SU-DHL-6 (cell line): ENCODE data around the gene ZFYVE19.

Experiments
- H2AFZ ChIP-seq: fragments of 200-600 bp; sonication (generic); 2 replicates; pipeline ENCODE4 v1.6.1; 2014; ENCODE audit warnings: low read depth, mild to moderate bottlenecking, moderate library complexity, mixed read lengths, antibody characterized with exemption, low read length; ENCODE audit not compliant: severe bottlenecking
- H3F3A ChIP-seq: fragments of 200-600 bp; shearing (Covaris generic); 2 replicates; pipeline ENCODE4 v1.6.0; 2016; ENCODE audit warnings: antibody characterized with exemption, mild to moderate bottlenecking; ENCODE audit not compliant: insufficient read depth
- H3K27ac ChIP-seq: fragments of 200-600 bp; sonication (generic); 2 replicates; pipeline ENCODE4 v1.5.1; 2016; ENCODE audit warnings: low read depth, mild to moderate bottlenecking, low read length, moderate library complexity, mixed read lengths
- H3K27me3 ChIP-seq: fragments of 200-600 bp; sonication (generic), shearing (Covaris generic); 2 replicates; pipeline ENCODE4 v1.6.0; 2014; ENCODE audit warnings: mild to moderate bottlenecking, low read length
- H3K36me3 ChIP-seq: fragments of 200-600 bp; sonication (generic); 2 replicates; pipeline ENCODE4 v1.6.1; 2014; ENCODE audit warnings: mild to moderate bottlenecking, low read length, mixed read lengths
- H3K4me2 ChIP-seq: fragments of 300-600, 200-600 bp; shearing (Covaris generic), sonication (generic); 2 replicates; pipeline ENCODE4 v1.6.0; 2014; ENCODE audit warnings: low read length, low read depth, mild to moderate bottlenecking; ENCODE audit not compliant: poor library complexity, severe bottlenecking
- H3K4me3 ChIP-seq: fragments of 200-600 bp; sonication (generic); 2 replicates; pipeline ENCODE4 v1.5.1; 2014; ENCODE audit warnings: antibody characterized with exemption, low read length, mild to moderate bottlenecking, mixed read lengths; ENCODE audit not compliant: insufficient read depth, poor library complexity, severe bottlenecking
- H3K79me2 ChIP-seq: fragments of 200-600 bp; sonication (generic); 2 replicates; pipeline ENCODE4 v1.6.1; 2014; ENCODE audit warnings: mild to moderate bottlenecking, low read length, moderate library complexity; ENCODE audit not compliant: insufficient read depth
- H3K9ac ChIP-seq: fragments of 200-600 bp; sonication (generic); 2 replicates; pipeline ENCODE4 v1.7.0; 2014; ENCODE audit warnings: mild to moderate bottlenecking, low read length
- H3K9me2 ChIP-seq: fragments of 200-600 bp; sonication (generic); replicated peaks from 2 replicates; pipeline ENCODE4 v1.6.1; 2014; ENCODE audit warnings: low read length; ENCODE audit not compliant: insufficient read depth
- H3K9me3 ChIP-seq: fragments of 200-600 bp; sonication (generic); 2 replicates; pipeline ENCODE4 v1.6.1; 2014; ENCODE audit warnings: low read length, mixed read lengths; ENCODE audit not compliant: insufficient read depth
- H4K20me1 ChIP-seq: fragments of 200-600 bp; sonication (generic); 2 replicates; pipeline ENCODE4 v1.6.1; 2014; ENCODE audit warnings: low read depth, mild to moderate bottlenecking, antibody characterized with exemption, low read length, moderate library complexity, mixed read lengths
- EZH2phosphoT487 ChIP-seq: fragments of 200-600 bp; sonication (generic), shearing (Covaris generic); conservative IDR thresholded peaks from 2 replicates; pipeline ENCODE4 v1.6.1; 2018; ENCODE audit warnings: mild to moderate bottlenecking, antibody characterized with exemption, low read length, moderate library complexity, mixed read lengths
- TF ChIP-seq, protein P1 (sequence below): fragments of 200-600 bp; sonication (generic); IDR thresholded peaks from one replicate; pipeline ENCODE4 v1.5.1; 2017; ENCODE audit warnings: antibody characterized with exemption, mild to moderate bottlenecking, low read length, moderate library complexity; ENCODE audit not compliant: insufficient read depth, poor library complexity, severe bottlenecking

The ZFYVE19 gene

DNA sequence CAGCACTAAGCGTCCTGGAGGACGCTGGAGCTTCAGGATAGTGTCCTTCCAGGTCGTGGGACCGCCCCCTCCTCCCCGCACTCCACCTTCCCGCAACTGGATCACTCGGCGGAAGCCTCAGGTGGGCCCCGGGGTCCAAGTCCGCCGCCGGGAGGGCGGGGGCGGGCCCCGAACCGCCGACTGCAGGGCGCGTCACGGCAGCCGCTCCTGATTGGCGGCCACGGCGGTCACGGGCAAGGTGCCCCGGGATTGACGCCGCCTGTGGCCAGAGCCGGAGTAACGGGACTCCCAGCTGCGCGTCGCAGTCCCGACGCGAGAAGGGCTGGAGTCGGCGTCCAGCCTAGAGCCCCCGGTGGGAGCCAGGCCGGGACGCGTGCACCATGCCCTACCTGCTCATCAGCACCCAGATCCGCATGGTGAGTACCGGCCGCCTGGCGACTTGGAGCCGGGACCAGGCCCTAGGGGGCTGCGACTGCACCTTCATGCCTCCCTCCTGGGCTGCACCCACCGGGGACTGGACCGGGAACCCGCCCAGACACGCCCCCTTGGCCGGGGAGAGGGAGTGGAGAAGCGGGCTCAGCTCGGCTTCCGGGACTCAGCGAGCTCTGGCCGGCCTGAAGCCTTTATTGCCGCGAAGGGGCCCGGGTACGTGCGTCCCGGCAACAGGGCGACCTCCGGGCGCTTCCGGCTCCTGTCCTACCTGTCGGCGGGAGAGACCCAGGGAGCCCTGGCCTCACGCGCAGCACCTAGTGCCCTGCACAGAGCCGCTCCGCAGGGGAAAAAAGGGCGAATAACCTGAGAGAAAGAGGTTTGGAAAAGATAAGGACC is 42.9 kb upstream of the ZFYVE19 start, which contains the start of gene GCHFR:
Gene GCHFR, plus strand, starts transcription at position 268 of the 828 bp plus-strand sequence. Its CDS starts 113 bp downstream, at position 381.
- H3K27ac ChIP-seq: peak within 1 kb of the TSS; percentile 84

DNA sequence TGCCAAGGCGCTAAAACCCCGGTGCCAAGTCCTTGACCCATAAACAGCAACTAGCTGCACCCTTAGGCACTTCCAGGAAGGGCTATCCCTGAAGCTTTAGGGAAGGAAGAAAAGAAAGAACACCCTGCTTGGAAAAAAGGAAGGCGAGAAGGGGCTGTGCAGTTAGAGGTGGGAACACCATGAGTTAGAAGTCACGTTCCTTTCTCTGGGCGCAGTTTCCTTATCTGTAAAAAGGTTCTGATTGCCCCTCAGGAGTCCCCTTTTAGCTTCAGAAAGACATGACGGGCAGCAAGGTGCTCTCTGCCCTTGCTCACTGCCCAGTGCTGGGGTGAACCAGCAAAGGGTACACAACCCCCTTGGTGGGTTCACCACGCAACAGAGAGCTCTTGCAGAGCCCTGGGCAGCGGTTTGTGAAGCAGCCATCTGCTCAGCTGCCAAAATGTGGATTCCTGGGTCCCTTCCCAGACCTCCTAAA is 42.2 kb upstream of the ZFYVE19 start:
- H3K9me3 ChIP-seq: no peaks in the 10 kb centered on the region
- H3K27me3 ChIP-seq: no peaks in the 10 kb centered on the region
- H3K36me3 ChIP-seq: no peaks in the 10 kb centered on the region
- H3K79me2 ChIP-seq: no peaks in the 10 kb centered on the region
- TF ChIP-seq, protein P1, sequence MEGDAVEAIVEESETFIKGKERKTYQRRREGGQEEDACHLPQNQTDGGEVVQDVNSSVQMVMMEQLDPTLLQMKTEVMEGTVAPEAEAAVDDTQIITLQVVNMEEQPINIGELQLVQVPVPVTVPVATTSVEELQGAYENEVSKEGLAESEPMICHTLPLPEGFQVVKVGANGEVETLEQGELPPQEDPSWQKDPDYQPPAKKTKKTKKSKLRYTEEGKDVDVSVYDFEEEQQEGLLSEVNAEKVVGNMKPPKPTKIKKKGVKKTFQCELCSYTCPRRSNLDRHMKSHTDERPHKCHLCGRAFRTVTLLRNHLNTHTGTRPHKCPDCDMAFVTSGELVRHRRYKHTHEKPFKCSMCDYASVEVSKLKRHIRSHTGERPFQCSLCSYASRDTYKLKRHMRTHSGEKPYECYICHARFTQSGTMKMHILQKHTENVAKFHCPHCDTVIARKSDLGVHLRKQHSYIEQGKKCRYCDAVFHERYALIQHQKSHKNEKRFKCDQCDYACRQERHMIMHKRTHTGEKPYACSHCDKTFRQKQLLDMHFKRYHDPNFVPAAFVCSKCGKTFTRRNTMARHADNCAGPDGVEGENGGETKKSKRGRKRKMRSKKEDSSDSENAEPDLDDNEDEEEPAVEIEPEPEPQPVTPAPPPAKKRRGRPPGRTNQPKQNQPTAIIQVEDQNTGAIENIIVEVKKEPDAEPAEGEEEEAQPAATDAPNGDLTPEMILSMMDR: no peak
- TF ChIP-seq EZH2phosphoT487: no peak
- H3K4me2 ChIP-seq: peak overlapping the region; percentile 74
- H3K9ac ChIP-seq: peak overlapping the region; percentile 81
- H3F3A ChIP-seq: peaks cover 45% of the 10 kb centered on the region
- peak overlapping the region; percentile 84 for H3K27ac ChIP-seq
- no peaks in the 10 kb centered on the region for H4K20me1 ChIP-seq
- no peaks in the 10 kb centered on the region for H3K9me2 ChIP-seq
- peak overlapping the region; percentile 42 for H2AFZ ChIP-seq
- H3K4me3 ChIP-seq: peak overlapping the region; percentile 67

More for the DNA sequence above, 42.9 kb upstream of the ZFYVE19 start, which contains the start of gene GCHFR:
- Histone ChIP-seq H3K9me2 (no peaks in the 10 kb centered on the region), H4K20me1 (no peaks in the 10 kb centered on the region), H3K9me3 (no peaks in the 10 kb centered on the region), H3K79me2 (no peaks in the 10 kb centered on the region), H2AFZ (peak within 1 kb of the TSS; percentile 42), H3K36me3 (no peaks in the 10 kb centered on the region), H3K27me3 (no peaks in the 10 kb centered on the region), H3F3A (peaks cover 38% of the 10 kb centered on the region), H3K4me2 (peak within 1 kb of the TSS; percentile 74), H3K4me3 (peak within 1 kb of the TSS; percentile 67), H3K9ac (peak within 1 kb of the TSS; percentile 81)
- TF ChIP-seq, protein P1: no peak
- no peak for TF ChIP-seq EZH2phosphoT487

DNA sequence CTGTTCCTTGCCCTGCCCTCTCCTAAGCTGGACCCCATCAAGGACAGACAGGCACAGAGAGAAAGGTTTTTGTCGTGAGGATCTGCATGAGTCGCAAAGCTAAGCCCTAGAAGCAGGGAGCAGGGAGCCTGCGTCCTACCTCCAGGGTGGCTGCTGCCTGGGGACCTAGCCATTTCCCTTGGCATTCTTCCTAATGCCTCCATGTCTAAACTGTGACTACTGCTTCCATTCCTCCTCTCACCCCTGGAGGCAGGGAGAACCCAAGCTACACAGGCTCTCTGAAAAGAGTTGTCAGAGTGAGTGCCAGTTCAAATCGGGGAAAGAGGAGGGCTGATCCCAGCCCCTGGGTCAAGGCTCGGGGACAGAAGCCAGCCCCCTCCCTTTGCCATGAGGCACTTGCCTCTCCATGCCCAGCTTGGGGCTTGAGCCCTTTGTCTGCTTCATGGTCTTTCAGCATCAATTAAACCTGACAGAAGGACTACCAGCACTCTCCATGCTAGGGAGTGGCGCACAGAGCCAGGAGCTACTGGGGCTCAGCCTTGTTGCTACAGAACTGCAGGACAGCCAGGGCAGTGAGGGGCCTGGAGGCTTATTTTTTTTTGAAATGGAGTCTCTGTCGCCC is 40.6 kb upstream of the ZFYVE19 start:
- Histone ChIP-seq H3K4me3 (no peak overlapping the region), H3K4me2 (no peak overlapping the region), H3K9me3 (no peaks in the 10 kb centered on the region), H2AFZ (no peak overlapping the region), H4K20me1 (no peaks in the 10 kb centered on the region), H3K27ac (peak overlapping the region; percentile 84), H3K36me3 (no peaks in the 10 kb centered on the region), H3K27me3 (no peaks in the 10 kb centered on the region), H3K9me2 (no peaks in the 10 kb centered on the region), H3K9ac (0 out of 2 replicates have a peak overlapping the region, but pooled peaks have one; percentile 81), H3K79me2 (no peaks in the 10 kb centered on the region), H3F3A (peaks cover 52% of the 10 kb centered on the region)
- no peak for TF ChIP-seq EZH2phosphoT487
- TF ChIP-seq, protein P1: no peak
